Lung (tissue), 12 donors: ENCODE results near the gene PSME2. TPM values are rescaled to one million over a fixed set of nuclear protein-coding genes. Genes with fewer than 3 reads are reported as not detected.

Experiments used
- ATAC-seq: fragments of 200-7000 bp; cut with Tn5 transposase; one replicate; pipeline ENCODE4 v1.9.1; 2020; ENCODE audit warnings: moderate number of reproducible peaks; ENCODE audit not compliant: insufficient read depth, low FRiP score
- DNase-seq, 3 donors: peaks; one replicate each; pipeline ENCODE4 v3.0.0-alpha.2; 2013 to 2017
- H3K27ac ChIP-seq, 2 donors: one replicate each; pipeline ENCODE4 v1.5.1; 2013; ENCODE audit warnings: mild to moderate bottlenecking in 2 of 2, moderate library complexity in 2 of 2, control low read depth in 1 of 2, inconsistent platforms in 1 of 2, low read depth in 1 of 2, low read length in 1 of 2
- H3K27me3 ChIP-seq, 3 donors: one replicate each; pipeline ENCODE4 v1.5.1; 2013; ENCODE audit warnings: low read length in 2 of 3; ENCODE audit not compliant: control insufficient read depth in 3 of 3, insufficient read depth in 3 of 3
- H3K36me3 ChIP-seq, 4 donors: one replicate each; pipeline ENCODE4 v1.5.1; 2013; ENCODE audit warnings: low read length in 4 of 4, mild to moderate bottlenecking in 1 of 4, moderate library complexity in 1 of 4; ENCODE audit not compliant: control insufficient read depth in 4 of 4, insufficient read depth in 4 of 4
- H3K4me1 ChIP-seq, 5 donors: one replicate each; pipeline ENCODE4 v1.5.1; 2013; ENCODE audit warnings: low read length in 5 of 5, mild to moderate bottlenecking in 2 of 5, moderate library complexity in 1 of 5; ENCODE audit not compliant: control insufficient read depth in 5 of 5, insufficient read depth in 5 of 5
- H3K4me3 ChIP-seq: one replicate; pipeline ENCODE4 v1.5.1; 2013; ENCODE audit warnings: mild to moderate bottlenecking, control low read depth, moderate library complexity
- H3K9ac ChIP-seq, 2 donors: one replicate each; pipeline ENCODE4 v1.5.1; 2013; ENCODE audit warnings: low read length in 2 of 2, control low read depth in 1 of 2; ENCODE audit not compliant: insufficient read depth in 1 of 2
- H3K9me3 ChIP-seq, 4 donors: one replicate each; pipeline ENCODE4 v1.5.1; 2013; ENCODE audit warnings: low read length in 3 of 4, mild to moderate bottlenecking in 1 of 4, moderate library complexity in 1 of 4; ENCODE audit not compliant: control insufficient read depth in 4 of 4, insufficient read depth in 3 of 4
- WGBS, 2 donors: extraction: QIAGEN DNeasy Blood & Tissue Kit; methylation state at CpG; one replicate each; pipeline ENCODE4 v1.1.7; 2013; 5-methylcytosine and 5-hydroxymethylcytosine counted together
- polyA plus RNA-seq, 2 donors: library from polyadenylated mRNA; stranded (reverse); fragments of 200-250 nt; gene quantifications; one replicate each; pipeline ENCODE4 v1.2.1, GENCODE V29; 2013
- total RNA-seq, 2 donors: library from RNA; depleted of rRNA in 1 of 2; stranded (reverse); fragments of >200 nt in 1 of 2; gene quantifications; one replicate each; pipeline ENCODE4 v1.2.1, GENCODE V29; 2014 to 2021
- TF ChIP-seq, protein P1 (sequence below): IDR thresholded peaks from 2 replicates; pipeline ENCODE4 v1.5.1; 2012; ENCODE audit warnings: mild to moderate bottlenecking; ENCODE audit errors: control extremely low read depth, extremely low read depth
- donor health status: control.
- donor health status: control.
- donor health status: Bipolar disorder and iron deficiency.
- donor health status: healthy.
- donor health status: DM: yes; HTN: yes; CAD: no.

The PSME2 gene
- total and polyA plus RNA-seq, 4 donors, result 89.1 to 328 (median 230) TPM

DNA sequence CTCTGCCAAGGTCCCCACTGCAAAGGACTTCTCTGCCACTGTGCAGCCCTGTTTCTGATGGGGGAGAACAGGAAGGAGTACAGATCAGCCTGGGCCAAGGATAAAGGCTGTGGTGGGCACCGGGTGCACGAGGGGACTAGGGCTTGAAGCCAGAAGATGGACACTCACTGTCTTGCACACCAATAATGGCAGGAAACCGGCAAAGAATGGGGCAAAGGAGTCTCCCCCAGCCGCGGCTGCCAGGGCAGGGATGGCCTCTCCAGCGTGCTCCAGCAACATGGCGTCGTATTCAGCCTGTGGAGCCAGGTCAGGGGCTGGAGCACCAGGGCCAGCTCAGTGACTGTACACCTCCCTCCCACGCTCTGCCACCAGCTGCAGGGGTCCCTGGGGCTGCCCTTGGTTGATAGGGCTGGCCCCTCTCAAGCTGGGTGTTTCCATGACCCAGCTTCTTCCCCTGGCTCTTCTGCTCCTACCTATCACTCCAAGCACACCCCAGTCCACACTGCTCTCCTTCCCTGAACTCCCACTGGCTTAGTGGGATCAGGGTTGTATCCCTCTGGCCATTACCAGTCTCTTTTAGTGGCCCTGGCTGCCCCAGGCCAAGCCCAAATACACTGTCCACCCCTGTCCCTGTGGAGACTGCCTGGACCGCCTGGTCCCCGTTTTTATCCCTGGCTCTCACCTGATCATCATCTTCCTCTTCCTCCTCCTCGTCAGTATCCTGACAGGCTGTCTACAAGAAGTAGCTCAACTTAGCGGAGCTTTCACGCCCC, 35.9 kb upstream of the PSME2 start:
- Histone ChIP-seq H3K27me3 (no peaks in the 10 kb centered on the region), H3K27ac (no peak overlapping the region), H3K4me1 (no peaks in the 10 kb centered on the region), H3K9ac (no peak overlapping the region), H3K9me3 (no peaks in the 10 kb centered on the region), H3K36me3 (peaks cover 23 to 86% (median 28%) of the 10 kb centered on the region in 4 donors), H3K4me3 (no peak overlapping the region)
- TF ChIP-seq, protein P1, sequence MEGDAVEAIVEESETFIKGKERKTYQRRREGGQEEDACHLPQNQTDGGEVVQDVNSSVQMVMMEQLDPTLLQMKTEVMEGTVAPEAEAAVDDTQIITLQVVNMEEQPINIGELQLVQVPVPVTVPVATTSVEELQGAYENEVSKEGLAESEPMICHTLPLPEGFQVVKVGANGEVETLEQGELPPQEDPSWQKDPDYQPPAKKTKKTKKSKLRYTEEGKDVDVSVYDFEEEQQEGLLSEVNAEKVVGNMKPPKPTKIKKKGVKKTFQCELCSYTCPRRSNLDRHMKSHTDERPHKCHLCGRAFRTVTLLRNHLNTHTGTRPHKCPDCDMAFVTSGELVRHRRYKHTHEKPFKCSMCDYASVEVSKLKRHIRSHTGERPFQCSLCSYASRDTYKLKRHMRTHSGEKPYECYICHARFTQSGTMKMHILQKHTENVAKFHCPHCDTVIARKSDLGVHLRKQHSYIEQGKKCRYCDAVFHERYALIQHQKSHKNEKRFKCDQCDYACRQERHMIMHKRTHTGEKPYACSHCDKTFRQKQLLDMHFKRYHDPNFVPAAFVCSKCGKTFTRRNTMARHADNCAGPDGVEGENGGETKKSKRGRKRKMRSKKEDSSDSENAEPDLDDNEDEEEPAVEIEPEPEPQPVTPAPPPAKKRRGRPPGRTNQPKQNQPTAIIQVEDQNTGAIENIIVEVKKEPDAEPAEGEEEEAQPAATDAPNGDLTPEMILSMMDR, result no peak
- ATAC-seq (no peak), DNase-seq (no peak)
- WGBS, 2 donors, result 84 to 90% methylated on average over 14 of the region's 14 CpGs

DNA sequence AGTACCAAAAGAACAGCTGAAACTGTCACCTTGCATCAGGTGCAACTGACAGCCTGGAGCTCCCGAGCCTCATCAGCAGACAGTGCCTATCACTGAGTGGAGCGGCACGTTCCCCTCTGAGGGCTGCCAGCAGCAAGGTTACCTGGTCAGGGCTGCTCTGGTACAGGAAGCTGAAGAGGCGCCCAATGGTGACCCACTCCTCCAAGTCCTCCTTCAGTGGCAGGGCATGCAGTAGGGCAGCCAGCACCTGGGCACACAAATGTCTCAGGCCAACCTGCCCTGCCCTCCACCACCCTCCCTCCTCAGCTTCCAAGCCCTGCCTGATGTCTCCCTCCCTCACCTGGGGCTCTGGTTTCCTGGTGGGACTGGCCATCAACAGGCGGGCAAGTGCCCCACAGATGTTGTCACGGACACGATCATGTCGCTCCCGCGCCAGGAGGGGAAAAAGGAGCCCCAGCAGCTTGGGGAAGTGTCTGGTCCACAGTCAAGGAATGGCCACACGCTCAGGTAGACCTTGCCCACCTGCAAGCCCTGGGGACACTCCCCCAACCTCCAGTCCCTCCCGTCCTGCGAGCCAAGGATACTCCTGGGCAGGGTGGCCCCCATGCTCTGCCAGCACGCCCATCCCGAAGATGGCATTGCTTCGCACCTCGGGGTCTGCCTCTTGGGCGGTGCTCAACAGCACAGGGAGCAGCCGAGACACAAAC, 35.1 kb upstream of the PSME2 start:
- peaks cover 20 to 91% (median 24%) of the 10 kb centered on the region in 4 donors for H3K36me3 ChIP-seq
- no peak overlapping the region for H3K27ac ChIP-seq
- DNase-seq, result no peak
- no peak overlapping the region for H3K4me3 ChIP-seq
- no peak for ATAC-seq
- H3K4me1 ChIP-seq, result no peaks in the 10 kb centered on the region
- H3K27me3 ChIP-seq, result no peaks in the 10 kb centered on the region
- TF ChIP-seq, protein P1, result no peak
- H3K9ac ChIP-seq, result no peak overlapping the region
- WGBS, 2 donors, result 90% methylated on average over 15 to 19 of the region's 19 CpGs
- H3K9me3 ChIP-seq, result no peaks in the 10 kb centered on the region

DNA sequence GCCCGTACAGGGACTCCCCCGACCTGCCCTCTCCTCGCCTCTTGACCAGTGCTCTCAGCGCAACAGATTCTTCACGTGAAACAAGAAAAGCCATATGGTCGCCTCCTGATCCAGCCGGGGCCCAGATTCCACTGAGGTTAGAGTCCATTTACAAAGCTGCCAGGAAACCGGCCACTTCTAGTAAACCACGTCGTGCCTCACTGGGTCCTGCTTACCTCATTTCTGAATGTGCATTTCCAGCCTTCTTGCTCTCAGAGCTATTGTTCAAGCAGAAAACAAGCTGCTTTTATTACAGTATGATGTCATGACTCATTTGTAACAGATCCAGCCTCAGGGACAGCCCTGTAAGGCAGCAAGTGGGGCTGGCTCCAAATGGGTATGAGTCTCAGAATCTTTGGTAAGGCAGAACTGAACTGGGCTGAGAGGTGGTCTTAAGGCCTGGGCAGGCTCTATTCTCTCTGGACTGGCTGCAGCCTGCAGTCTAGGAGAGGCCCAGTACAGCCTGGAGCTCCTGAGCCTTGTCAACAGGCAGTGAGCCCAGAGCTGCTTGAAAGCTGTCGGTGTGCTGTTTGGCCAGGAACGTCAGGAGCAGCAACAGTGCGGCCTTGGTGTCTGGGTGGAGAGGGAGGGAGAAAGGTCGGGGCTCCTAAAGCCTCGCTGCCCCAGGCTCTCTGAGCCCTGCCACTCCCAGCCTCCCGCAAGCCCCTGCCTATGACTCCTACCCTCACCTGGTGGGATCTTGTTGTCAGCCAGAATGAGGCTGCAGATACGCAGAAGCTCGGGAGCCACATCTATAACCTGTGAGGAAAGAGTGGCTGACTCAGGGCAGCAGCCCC, 33.8 kb upstream of the PSME2 start:
- no peak overlapping the region for H3K4me3 ChIP-seq
- WGBS, 2 donors, result 83 to 93% methylated on average over 18 of the region's 18 CpGs
- no peaks in the 10 kb centered on the region for H3K27me3 ChIP-seq
- TF ChIP-seq, protein P1, result no peak
- no peaks in the 10 kb centered on the region for H3K9me3 ChIP-seq
- DNase-seq (no peak), ATAC-seq (no peak)
- H3K9ac ChIP-seq, result no peak overlapping the region
- H3K27ac ChIP-seq, result no peak overlapping the region
- H3K4me1 ChIP-seq, result no peaks in the 10 kb centered on the region
- peaks cover 8 to 85% (median 18%) of the 10 kb centered on the region in 4 donors for H3K36me3 ChIP-seq
